Heart left ventricle (tissue), 13 donors: ENCODE measurements around the gene HTT.

ENCODE experiments used
- CTCF ChIP-seq, 12 donors: fragments of 200-600 bp; sonication (generic) in 4 of 12; IDR thresholded peaks; one replicate each; pipeline versions ENCODE4 v1.5.0 to v1.8.0; 2018 to 2022; ENCODE audit warnings: antibody characterized with exemption in 12 of 12, mild to moderate bottlenecking in 5 of 12
- POLR2A ChIP-seq, 2 donors: fragments of 450-650 bp; IDR thresholded peaks; one replicate each; pipeline ENCODE4 v1.6.1; 2017; ENCODE audit warnings: antibody characterized with exemption in 2 of 2, mild to moderate bottlenecking in 2 of 2, moderate library complexity in 2 of 2
- donor health status: ischemic (EF 13 %, LVEDD 7.1; RV severe dilation, severe dysfunction).
- donor health status: DM: no; HTN: yes; CAD: no.
- donor health status: DM: no; HTN: no; CAD: no.
- donor health status: ischemic (EF 25% LVEDD 6.9; RV normal size, moderate dysfunction).
- donor health status: ischemic (EF 25% LVEDD 5.7; RV mildly dilated, moderate dysfunction).
- donor health status: ischemic (EF 35%, LVEDD 5.7; RV mildly dilated, moderate dysfunction).
- donor health status: nonischemic (EF 11% LVEDD 7.7; RV severe dilation, severe dysfunction).
- donor health status: DM: yes; HTN: yes; CAD: no.
- donor health status: PGD.
- donor health status: ischemic (EF 29% LVEDD 5.4; RV normal size, mild dysfunction).
- donor health status: nonischemic (EF 23%, LVEDD 6.1; RV moderate dilation, normal function).

- no peak for TF ChIP-seq CTCF (IDR thresholded peaks at IDR 0.05)
- no peak for TF ChIP-seq POLR2A (IDR thresholded peaks at IDR 0.05)
Observed at GRCh38 chr4:3210467-3210866, 136.0 kb downstream of the HTT start.
